Nephron progenitor cell (in vitro differentiated cells): ENCODE results near the gene PTPRK.

Experiments used
- DNase-seq: peaks from one replicate; pipeline ENCODE4 v3.0.0; 2021
- H3K27ac Mint-ChIP-seq: 2 replicates; pipeline ENCODE4 v1.8.0; 2021; ENCODE audit warnings: mild to moderate bottlenecking, moderate library complexity, mixed read lengths
- H3K27me3 Mint-ChIP-seq: 2 replicates; pipeline ENCODE4 v1.8.0; 2021; ENCODE audit warnings: mild to moderate bottlenecking, low read depth, mixed read lengths; ENCODE audit not compliant: poor library complexity
- H3K36me3 Mint-ChIP-seq: 2 replicates; pipeline ENCODE4 v1.8.0; 2021; ENCODE audit warnings: low read depth, mixed read lengths
- H3K4me1 Mint-ChIP-seq: 2 replicates; pipeline ENCODE4 v1.8.0; 2021; ENCODE audit warnings: mixed read lengths
- H3K4me3 Mint-ChIP-seq: 2 replicates; pipeline ENCODE4 v1.8.0; 2021; ENCODE audit warnings: mild to moderate bottlenecking, moderate library complexity, mixed read lengths
- H3K9me3 Mint-ChIP-seq: 2 replicates; pipeline ENCODE4 v1.8.0; 2021; ENCODE audit warnings: mild to moderate bottlenecking, moderate library complexity, mixed read lengths
- CTCF ChIP-seq: fragments of 200-600 bp; sonication (generic); IDR thresholded peaks from 2 replicates; pipeline ENCODE4 v1.5.0; 2021; ENCODE audit warnings: antibody characterized with exemption

Gene PTPRK

DNA sequence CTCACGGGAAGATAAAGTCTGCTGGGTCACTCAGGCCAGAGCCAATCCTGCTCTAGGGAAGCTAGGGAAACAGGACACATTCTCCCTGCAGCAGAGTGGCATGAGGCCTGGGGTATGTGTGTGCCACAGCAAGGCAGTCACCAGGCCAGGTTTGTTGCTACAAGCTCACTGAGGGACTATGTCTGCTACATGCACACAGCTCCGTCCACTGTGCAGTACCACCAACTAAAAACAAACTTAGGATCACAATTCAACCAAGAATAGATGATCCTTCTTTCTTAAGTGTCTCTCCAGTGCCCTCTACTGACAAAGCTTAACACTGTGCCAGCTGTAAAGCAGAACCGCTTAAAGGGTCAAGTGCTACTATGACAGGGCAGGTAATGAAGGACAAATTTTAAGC, 192.5 kb downstream of the PTPRK start:
- Mint-ChIP-seq H3K27ac (no peak overlapping the region), H3K4me3 (no peak overlapping the region)
- DNase-seq: no peak

DNA sequence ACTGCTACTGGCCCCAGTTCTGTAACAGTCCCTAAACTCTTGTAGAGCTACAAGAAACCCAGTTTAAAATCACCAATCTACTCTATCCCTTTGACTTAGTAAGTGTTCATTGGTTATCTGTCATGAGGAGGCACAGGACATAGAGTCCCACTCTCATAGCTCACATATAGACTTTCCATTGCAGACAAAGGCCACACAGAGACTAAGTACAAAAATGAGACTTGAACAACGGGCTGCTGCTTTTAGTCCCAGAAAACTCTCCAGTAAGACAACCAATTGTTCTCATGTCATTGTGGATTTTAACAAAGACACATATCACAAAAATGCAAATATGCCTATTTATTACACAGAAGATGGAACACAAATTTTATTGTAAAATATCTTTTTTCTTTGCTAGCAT, 197.4 kb downstream of the PTPRK start:
- Mint-ChIP-seq H3K9me3 (peaks cover 21% of the 10 kb centered on the region), H3K36me3 (peaks cover 29% of the 10 kb centered on the region), H3K27ac (no peak overlapping the region), H3K4me1 (no peaks in the 10 kb centered on the region), H3K27me3 (no peaks in the 10 kb centered on the region), H3K4me3 (no peak overlapping the region)
- TF ChIP-seq CTCF: no peak
- no peak for DNase-seq

More for the DNA sequence above, 192.5 kb downstream of the PTPRK start:
- Mint-ChIP-seq H3K36me3 (peaks cover 45% of the 10 kb centered on the region), H3K27me3 (no peaks in the 10 kb centered on the region), H3K4me1 (peaks cover 14% of the 10 kb centered on the region), H3K9me3 (peaks cover 28% of the 10 kb centered on the region)
- TF ChIP-seq CTCF: no peak

GRCh38 chr6:128319946-128320345, 200.5 kb downstream of the PTPRK start:
- Mint-ChIP-seq H3K36me3 (peaks cover 8% of the 10 kb centered on the region), H3K4me1 (no peaks in the 10 kb centered on the region), H3K27me3 (no peaks in the 10 kb centered on the region), H3K9me3 (no peaks in the 10 kb centered on the region), H3K27ac (no peak overlapping the region), H3K4me3 (no peak overlapping the region)
- DNase-seq: no peak
- TF ChIP-seq CTCF: no peak

- TF ChIP-seq CTCF: no peak
- no peak for DNase-seq
- Mint-ChIP-seq H3K4me3 (no peak overlapping the region), H3K4me1 (peaks cover 7% of the 10 kb centered on the region), H3K27ac (no peak overlapping the region), H3K36me3 (peaks cover 7% of the 10 kb centered on the region), H3K9me3 (no peaks in the 10 kb centered on the region), H3K27me3 (no peaks in the 10 kb centered on the region)
Observed at GRCh38 chr6:128319157-128319556, 201.2 kb downstream of the PTPRK start.

- Mint-ChIP-seq H3K36me3 (peaks cover 5% of the 10 kb centered on the region), H3K27me3 (no peaks in the 10 kb centered on the region), H3K27ac (no peak overlapping the region), H3K9me3 (no peaks in the 10 kb centered on the region), H3K4me1 (peaks cover 17% of the 10 kb centered on the region), H3K4me3 (no peak overlapping the region)
- DNase-seq: no peak
- no peak for TF ChIP-seq CTCF
Observed at GRCh38 chr6:128316258-128316929, 204.0 kb downstream of the PTPRK start.

GRCh38 chr6:128314190-128314589, 206.2 kb downstream of the PTPRK start:
- Mint-ChIP-seq H3K36me3 (no peaks in the 10 kb centered on the region), H3K27ac (peak overlapping the region; percentile 50), H3K27me3 (no peaks in the 10 kb centered on the region), H3K4me3 (no peak overlapping the region), H3K4me1 (peaks cover 39% of the 10 kb centered on the region), H3K9me3 (no peaks in the 10 kb centered on the region)
- DNase-seq: no peak
- TF ChIP-seq CTCF: no peak
